K562 (cell line): Measurements from ENCODE around the gene CCDC78. TPM values are rescaled to one million over a fixed set of nuclear protein-coding genes. Genes with fewer than 3 reads are reported as not detected.

Experiments used
- ATAC-seq: fragments of 200-7000 bp; cut with Tn5 transposase; 3 replicates; pipeline ENCODE4 v1.9.1; 2020; ENCODE audit warnings: moderate library complexity
- BruUV-seq: library from RNA; stranded (reverse); fragments of 400-500 nt; replicated peaks from 2 replicates; lab custom pipeline; 2021; lab: Mats Ljungman, UMichigan
- CTCF ChIA-PET: fragments of 300-600 bp; formaldehyde crosslinking; extraction: SDS; loops from one replicate; lab custom pipeline; 2021; ENCODE audit warnings: low intra/inter-chr PET ratio; lab: Yijun Ruan, JAX
- POLR2A ChIA-PET: fragments of 300-600, 350-650 bp; sonication (Branson Sonifier 250); formaldehyde crosslinking; extraction: SDS; loops from one replicate; lab custom pipeline; 2021; ENCODE audit warnings: antibody characterized with exemption, inconsistent platforms; lab: Yijun Ruan, JAX
- DNase-seq, 4 experiments: peaks; one replicate each; pipeline versions ENCODE4 v3.0.0 to v3.0.0-alpha.2; 2011 to 2018; ENCODE audit warnings: low spot score in 3 of 4, mixed read lengths in 3 of 4; ENCODE audit errors: extremely low read depth in 1 of 4
- FAIRE-seq: peaks from 2 replicates; lab custom pipeline; 2011; peaks lifted over from hg19 to GRCh38; lab: Jason Lieb, UNC
- H2AFZ ChIP-seq: 2 replicates; pipeline ENCODE4 v1.6.0; 2011; ENCODE audit warnings: low read depth, low read length, control low read depth, inconsistent platforms
- H3K27ac ChIP-seq: fragments of 200-600 bp; 3 replicates; pipeline ENCODE4 v1.8.0; 2011; ENCODE audit warnings: low read depth, mild to moderate bottlenecking, control low read depth, inconsistent platforms, low read length, moderate library complexity, mixed read lengths; ENCODE audit errors: extremely low read depth
- H3K27me3 ChIP-seq, 2 experiments: fragments of 300-600 bp in 1 of 2; 2 replicates in 1 of 2; 3 replicates in 1 of 2; pipeline versions ENCODE4 v1.6.0 to v1.8.0; 2011; ENCODE audit warnings: inconsistent platforms in 2 of 2, low read length in 2 of 2, mild to moderate bottlenecking in 1 of 2, mixed read lengths in 1 of 2, moderate library complexity in 1 of 2; ENCODE audit not compliant: control insufficient read depth in 2 of 2, insufficient read depth in 2 of 2
- H3K36me3 ChIP-seq: fragments of 300-600 bp; 3 replicates; pipeline ENCODE4 v1.8.0; 2011; ENCODE audit warnings: mild to moderate bottlenecking, low read length, inconsistent platforms; ENCODE audit not compliant: control insufficient read depth, insufficient read depth
- H3K4me1 ChIP-seq, 2 experiments: fragments of 200-600 bp in 1 of 2; replicated peaks in 1 of 2; 2 replicates in 1 of 2; 3 replicates in 1 of 2; pipeline versions ENCODE4 v1.5.1 to v1.8.0; 2011; ENCODE audit warnings: inconsistent platforms in 2 of 2, low read length in 2 of 2, mild to moderate bottlenecking in 1 of 2, mixed read lengths in 1 of 2, moderate library complexity in 1 of 2; ENCODE audit not compliant: control insufficient read depth in 2 of 2, insufficient read depth in 2 of 2
- H3K4me2 ChIP-seq: 2 replicates; pipeline ENCODE4 v1.6.1; 2011; ENCODE audit warnings: low read length, control low read depth, inconsistent platforms, mixed read lengths; ENCODE audit not compliant: insufficient read depth
- H3K4me3 ChIP-seq: fragments of 200-600 bp; sonication (generic), shearing (Covaris generic); 2 replicates; pipeline ENCODE4 v1.5.1; 2016; ENCODE audit warnings: control low read depth, inconsistent platforms
- H3K79me2 ChIP-seq: fragments of 200-600 bp; 3 replicates; pipeline ENCODE4 v1.8.0; 2011; ENCODE audit warnings: low read length, inconsistent platforms; ENCODE audit not compliant: control insufficient read depth, insufficient read depth
- H3K9ac ChIP-seq, 2 experiments: 2 replicates each; pipeline versions ENCODE4 v1.6.0 to v1.6.1; 2011; ENCODE audit warnings: low read depth in 2 of 2, low read length in 2 of 2, control low read depth in 1 of 2, inconsistent platforms in 1 of 2, mild to moderate bottlenecking in 1 of 2, mixed read lengths in 1 of 2; ENCODE audit not compliant: insufficient read depth in 1 of 2
- H3K9me1 ChIP-seq: one replicate; pipeline ENCODE4 v1.6.0; 2011; ENCODE audit warnings: inconsistent platforms, mild to moderate bottlenecking, low read length, moderate library complexity; ENCODE audit not compliant: control insufficient read depth, insufficient read depth
- H3K9me3 ChIP-seq: replicated peaks from 2 replicates; pipeline ENCODE4 v1.5.1; 2011; ENCODE audit warnings: low read depth, low read length, inconsistent platforms; ENCODE audit not compliant: control insufficient read depth, insufficient read depth
- H4K20me1 ChIP-seq: replicated peaks from 2 replicates; pipeline ENCODE4 v1.6.1; 2011; ENCODE audit warnings: low read length, inconsistent platforms, mixed read lengths; ENCODE audit not compliant: control insufficient read depth, insufficient read depth
- CTCF ChIP-seq, 3 experiments: IDR thresholded peaks in 2 of 3; conservative IDR thresholded peaks in 1 of 3; 2 replicates each; pipeline ENCODE4 v1.5.1; 2011 to 2012; ENCODE audit warnings: low read length in 3 of 3, mild to moderate bottlenecking in 3 of 3, control low read depth in 2 of 3, improper control_type of control experiment in 1 of 3, inconsistent platforms in 1 of 3, low read depth in 1 of 3, mixed read lengths in 1 of 3, moderate library complexity in 1 of 3; ENCODE audit not compliant: insufficient read depth in 2 of 3
- POLR2G ChIP-seq: fragments of 200-400 bp; formaldehyde crosslinking; IDR thresholded peaks from 2 replicates; pipeline ENCODE4 v1.6.1; 2017; ENCODE audit warnings: low read depth, mild to moderate bottlenecking, antibody characterized with exemption, low read length, moderate library complexity
- RBFOX2 ChIP-seq: fragments of 200-400 bp; formaldehyde crosslinking; IDR thresholded peaks from 2 replicates; pipeline ENCODE4 v1.6.1; 2017; ENCODE audit warnings: low read depth, mild to moderate bottlenecking, low read length, moderate library complexity
- WGBS: fragments of 100-300 bp; shearing (Covaris generic); methylation state at CpG from one replicate; pipeline ENCODE4 v1.1.6; 2016; ENCODE audit warnings: low coverage, mixed read lengths; ENCODE audit not compliant: insufficient coverage; ENCODE audit errors: missing lambda C conversion rate; 5-methylcytosine and 5-hydroxymethylcytosine counted together
- in situ Hi-C: fragments of 300-500 bp; cut with MboI; formaldehyde crosslinking; loops from 4 replicates; pipeline ENCODE4 v1.15.0; 2018; ENCODE audit warnings: inconsistent platforms, mixed read lengths
- intact Hi-C: fragments of 100-400 bp; cut with micrococcal nuclease; formaldehyde crosslinking; loops from 2 replicates; pipeline ENCODE4 v1.14.2; 2022
- polyA plus RNA-seq, 8 experiments: library from polyadenylated mRNA; depleted of rRNA in 4 of 8; stranded (reverse) in 5 of 8; unstranded in 3 of 8; fragments of >200 nt; fragmentation: Nextera tagmentation in 2 of 8; fragmentation: Illumina TruSeq in 1 of 8; extraction: Ambion mirVana in 2 of 8; extraction: Trizol in 1 of 8; gene quantifications; 2 replicates each; pipeline versions ENCODE4 v1.2.1 to v1.2.3, GENCODE V29; 2011 to 2014; ENCODE audit warnings: inconsistent platforms in 1 of 8, missing spikeins in 1 of 8
- total RNA-seq, 7 experiments: library from RNA; depleted of rRNA in 6 of 7; stranded (reverse); fragments of >200 nt in 6 of 7; fragmentation: Illumina TruSeq in 2 of 7; extraction: Trizol in 2 of 7; gene quantifications; 2 replicates each; pipeline versions ENCODE4 v1.2.1 to v1.2.3, GENCODE V29; 2011 to 2021; ENCODE audit warnings: low replicate concordance in 1 of 7

CCDC78 gene
- total and polyA plus RNA-seq, 9 of the 15 experiments (the other 6 are each of a cell fraction or from before 2014, with no cell fraction given) = 0.24 to 17.7 (median 2.9) TPM

DNA sequence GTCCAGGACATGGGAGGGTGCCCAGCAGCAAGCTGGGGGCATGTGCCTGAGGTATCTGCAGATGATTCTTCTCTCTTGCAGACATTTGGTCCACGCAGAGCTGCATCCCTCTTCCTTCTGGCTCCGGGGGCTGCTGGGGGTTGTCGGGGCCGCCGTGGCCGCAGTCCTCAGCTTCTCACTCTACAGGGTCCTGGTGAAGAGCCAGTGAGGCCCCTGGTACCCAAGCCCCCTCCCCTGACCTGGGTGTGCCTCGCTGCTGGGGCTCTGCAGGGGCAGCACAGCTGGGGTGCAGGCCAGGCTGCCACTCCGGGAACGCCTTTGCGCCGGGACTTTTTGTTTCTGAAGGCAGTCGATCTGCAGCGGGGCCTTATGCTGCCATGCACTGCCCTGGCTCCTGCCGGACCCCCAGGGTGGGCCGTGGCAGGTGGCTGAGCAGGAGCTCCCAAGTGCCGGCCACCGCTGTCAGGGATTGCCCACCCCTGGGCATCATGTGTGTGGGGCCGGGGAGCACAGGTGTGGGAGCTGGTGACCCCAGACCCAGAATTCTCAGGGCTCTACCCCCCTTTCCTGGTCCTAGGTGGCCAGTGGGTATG is 52.7 kb downstream of the CCDC78 start:
- Histone ChIP-seq H3K27ac (peak overlapping the region; percentile 72; the same call in 1 of the 3 replicates), H3K4me3 (no peak overlapping the region), H3K36me3 (peaks cover 63% of the 10 kb centered on the region), H3K79me2 (peaks cover 22% of the 10 kb centered on the region), H4K20me1 (0 out of 2 replicates have a peak, but pooled peaks cover 4% of the 10 kb centered on the region), H3K4me2 (no peak overlapping the region), H3K9me3 (no peaks in the 10 kb centered on the region), H3K9ac (peak overlapping the region in 1 of 2 experiments; percentile 61; a peak in 2 of 4 replicates), H3K4me1 (peaks cover 20 to 98% of the 10 kb centered on the region in 2 experiments), H2AFZ (no peak overlapping the region), H3K27me3 (no peaks in the 10 kb centered on the region), H3K9me1 (no peaks in the 10 kb centered on the region)
- FAIRE-seq (no peak), ATAC-seq (no peak), DNase-seq (no peak)
- in situ Hi-C loops (loop anchor here (10.0 kb wide), 1 partner anchor 279 kb away; the partner anchor contains the start of gene NME4), intact Hi-C loops (no loop called here)
- 93% methylated on average over 15 of the region's 18 CpGs for WGBS
- POLR2A ChIA-PET = interaction anchor here (0.6 to 1.6 kb wide), 6 partner anchors 9 to 107 kb away, joined by 3 to 5 read pairs (median 3); partner anchors contain the start of gene NHLRC4
- CTCF ChIA-PET = no interaction called here
- TSS peak; percentile 33 for BruUV-seq
- peak; percentile 29; the same call in 1 of the 2 replicates for TF ChIP-seq RBFOX2
- TF ChIP-seq POLR2G = peak; percentile 29; the same call in 1 of the 2 replicates
- no peak for TF ChIP-seq CTCF (IDR thresholded peaks at IDR 0.05 in 2 of 3, conservative IDR thresholded peaks at IDR 0.05 in 1 of 3; ENCODE audit: insufficient read depth in 2 of 3, low read depth in 1 of 3, low read length in 3 of 3)
